Mesenteric fat pad (tissue), 1 donor: ENCODE measurements around the gene TCF7L1. TPM values are rescaled to one million over a fixed set of nuclear protein-coding genes. Genes with fewer than 3 reads are reported as not detected.
"Not testable (repeated sequence)": the region's sequence is repeated elsewhere in the genome, so short reads cannot be mapped to it uniquely, and the experiment has no call there.

Experiments
- DNase-seq: peaks from one replicate; pipeline ENCODE4 v3.0.0-alpha.2; 2020; ENCODE audit warnings: low spot score
- total RNA-seq: library from RNA; stranded (reverse); fragmentation: NEBNext Ultra II Directional; extraction: Animal tissue kit (Norgen Biotek cat#: 25700); gene quantifications from one replicate; pipeline ENCODE4 v1.2.1, GENCODE V29; 2021
- donor health status: DM: yes; HTN: yes; CAD: no.

The TCF7L1 gene
- total RNA-seq, 1 donor from 2014 or later = 27.8 TPM

GRCh38 chr2:85314884-85315242 lies 181.7 kb downstream of the TCF7L1 start:
- DNase-seq = no peak

- DNase-seq = not testable (repeated sequence)
These were observed 182.7 kb downstream of the TCF7L1 start for GRCh38 chr2:85315921-85316320.

- DNase-seq = no peak
These were observed 185.3 kb downstream of the TCF7L1 start for GRCh38 chr2:85318222-85319074.

GRCh38 chr2:85319796-85320195 lies 186.6 kb downstream of the TCF7L1 start:
- DNase-seq = no peak

GRCh38 chr2:85323351-85323987 lies 190.3 kb downstream of the TCF7L1 start:
- DNase-seq = no peak

- DNase-seq = not testable (repeated sequence)
These were observed 190.8 kb downstream of the TCF7L1 start for GRCh38 chr2:85323988-85324367.

GRCh38 chr2:85324639-85325465 lies 191.7 kb downstream of the TCF7L1 start:
- DNase-seq = no peak

GRCh38 chr2:85325466-85325811 lies 192.2 kb downstream of the TCF7L1 start:
- DNase-seq = no peak

GRCh38 chr2:85326406-85327159 lies 193.4 kb downstream of the TCF7L1 start:
- DNase-seq = no peak

GRCh38 chr2:85327160-85327821 lies 194.1 kb downstream of the TCF7L1 start:
- DNase-seq = no peak

GRCh38 chr2:85327822-85328617 lies 194.8 kb downstream of the TCF7L1 start, which contains the start of gene TGOLN2:
Gene TGOLN2, minus strand, starts transcription at chr2:85327989. Its CDS starts 27 bp downstream, at chr2:85327962.
- peak; percentile 97 for DNase-seq

- no peak for DNase-seq
These were observed 196.0 kb downstream of the TCF7L1 start for GRCh38 chr2:85329181-85329651.

GRCh38 chr2:85329701-85330100 lies 196.5 kb downstream of the TCF7L1 start:
- DNase-seq = not testable (repeated sequence)

GRCh38 chr2:85330839-85331636 lies 197.8 kb downstream of the TCF7L1 start:
- no peak for DNase-seq

- DNase-seq = not testable (repeated sequence)
These were observed 200.7 kb downstream of the TCF7L1 start for GRCh38 chr2:85333877-85334276.

GRCh38 chr2:85334928-85335327 lies 201.7 kb downstream of the TCF7L1 start:
- DNase-seq = no peak

GRCh38 chr2:85340034-85340892 lies 207.1 kb downstream of the TCF7L1 start:
- DNase-seq = no peak
